HG02885 (cell line): ENCODE data around the gene TANC2.
"Not testable (repeated sequence)": the region's sequence is repeated elsewhere in the genome, so short reads cannot be mapped to it uniquely, and the experiment has no call there.

Experiments
- ATAC-seq: cut with Tn5 transposase; IDR thresholded peaks from one replicate; pipeline ENCODE4 v1.9.1; 2021; ENCODE audit warnings: mild to moderate bottlenecking; ENCODE audit not compliant: unreplicated experiment, poor library complexity

Gene TANC2

GRCh38 chr17:62963296-62963695 is 2.7 kb upstream of the TANC2 start:
- no peak for ATAC-seq

- no peak for ATAC-seq
Observed at GRCh38 chr17:62964506-62964905, 1.5 kb upstream of the TANC2 start.

GRCh38 chr17:62965174-62965685 is 805 bp upstream of the TANC2 start:
- ATAC-seq: peak; percentile 21

DNA sequence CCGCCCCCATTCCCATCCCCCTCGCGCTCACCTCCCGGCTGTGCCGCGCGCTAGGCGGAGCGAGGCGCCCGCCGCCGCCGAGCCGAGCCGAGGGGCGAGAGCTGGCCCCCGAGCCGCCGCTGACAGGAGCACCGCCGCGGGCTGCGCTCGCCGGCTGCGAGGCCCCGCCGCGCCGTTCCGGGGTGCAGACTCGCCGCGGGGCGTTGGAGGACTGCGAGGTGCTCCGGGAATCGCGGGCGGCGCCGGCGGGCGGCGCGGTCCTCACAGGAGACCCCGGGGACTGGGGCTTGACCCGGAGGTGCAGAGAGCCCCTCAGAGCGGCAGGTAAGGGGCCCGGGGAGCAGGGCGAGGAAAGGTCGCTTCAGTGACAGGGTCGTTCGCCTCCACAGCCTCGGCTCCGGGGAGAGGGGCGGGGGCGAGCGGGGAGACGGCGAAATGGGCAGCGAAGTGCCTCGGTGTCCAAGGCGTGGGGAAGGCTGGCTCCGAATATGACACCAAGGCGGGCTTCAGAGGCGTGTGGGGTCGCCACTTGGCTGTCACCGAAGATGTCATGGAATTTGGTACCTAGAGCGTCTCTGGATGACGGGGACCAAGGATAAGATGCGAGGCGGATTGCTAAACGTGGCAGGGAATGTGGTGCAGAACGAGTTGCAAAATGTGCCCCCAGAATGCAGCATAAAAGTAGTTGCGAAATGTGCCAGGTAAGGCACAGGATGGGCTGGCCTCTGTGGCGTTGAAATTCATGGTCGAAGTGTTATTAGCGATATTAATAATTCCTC is 580 bp downstream of the TANC2 start:
- no peak for ATAC-seq

DNA sequence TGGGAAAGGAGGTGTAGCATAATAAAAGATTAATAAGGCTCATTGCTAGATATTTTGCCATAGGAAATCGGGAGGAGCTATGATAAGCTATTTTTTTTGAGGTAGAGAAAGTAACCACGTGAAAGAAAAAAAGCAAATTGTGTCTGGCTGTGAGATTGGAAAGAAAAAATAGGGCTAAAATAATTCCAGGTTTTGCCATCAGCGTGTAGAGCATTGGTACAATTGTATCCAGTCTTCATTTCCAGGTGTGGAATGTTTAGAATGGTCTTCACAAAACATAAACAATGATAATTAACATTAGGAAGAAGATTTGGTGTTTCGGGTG is 1.1 kb downstream of the TANC2 start:
- no peak for ATAC-seq

- peak; percentile 70 for ATAC-seq
Observed at GRCh38 chr17:62968445-62968923, 2.4 kb downstream of the TANC2 start.

- no peak for ATAC-seq
Observed at GRCh38 chr17:62970610-62971009, 4.6 kb downstream of the TANC2 start.

DNA sequence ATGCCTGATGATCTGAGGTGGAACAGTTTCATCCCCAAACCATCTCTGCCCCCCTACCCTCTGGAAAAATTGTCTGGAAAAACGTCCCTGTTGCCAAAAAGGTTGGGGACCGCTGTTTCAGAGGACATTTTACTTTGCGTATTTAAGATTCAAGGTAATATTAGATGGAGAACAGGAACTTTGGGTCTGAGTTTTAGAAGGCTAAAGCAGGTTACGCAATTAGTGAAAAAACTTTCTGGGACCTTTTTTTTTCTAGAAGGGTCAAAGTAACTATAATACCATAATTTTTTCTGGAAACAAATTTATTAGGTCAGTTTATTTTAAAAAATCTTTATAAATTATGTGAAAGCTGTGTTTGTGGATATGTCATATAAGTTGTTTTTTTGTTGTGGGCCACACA is 5.8 kb downstream of the TANC2 start:
- ATAC-seq: no peak

DNA sequence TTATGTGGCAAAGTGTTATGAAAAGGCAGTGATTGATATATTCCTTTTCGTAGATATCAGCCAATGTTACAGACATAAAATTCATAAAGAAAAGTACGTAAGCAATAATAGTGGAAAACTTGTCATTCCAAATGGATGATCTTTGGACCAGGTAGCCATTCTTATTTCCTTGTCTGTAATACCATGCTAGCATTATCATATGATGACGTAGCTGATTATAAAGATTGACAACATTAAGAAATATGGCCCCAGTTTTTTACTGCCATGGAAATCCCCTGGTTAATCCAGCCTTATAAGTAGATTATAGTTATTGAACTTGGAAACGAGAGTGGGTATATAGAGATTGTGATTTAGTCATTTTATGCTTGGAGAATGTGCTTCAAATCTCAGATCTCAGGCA is 8.8 kb downstream of the TANC2 start:
- ATAC-seq: no peak

GRCh38 chr17:62975206-62975605 is 9.2 kb downstream of the TANC2 start:
- no peak for ATAC-seq

- not testable (repeated sequence) for ATAC-seq
Observed at GRCh38 chr17:62976643-62977231, 10.7 kb downstream of the TANC2 start.

- ATAC-seq: no peak
Observed at GRCh38 chr17:62980842-62981241, 14.8 kb downstream of the TANC2 start.

- ATAC-seq: no peak
Observed at GRCh38 chr17:62981933-62982332, 15.9 kb downstream of the TANC2 start.

- ATAC-seq: no peak
Observed at GRCh38 chr17:62984801-62985200, 18.8 kb downstream of the TANC2 start.

DNA sequence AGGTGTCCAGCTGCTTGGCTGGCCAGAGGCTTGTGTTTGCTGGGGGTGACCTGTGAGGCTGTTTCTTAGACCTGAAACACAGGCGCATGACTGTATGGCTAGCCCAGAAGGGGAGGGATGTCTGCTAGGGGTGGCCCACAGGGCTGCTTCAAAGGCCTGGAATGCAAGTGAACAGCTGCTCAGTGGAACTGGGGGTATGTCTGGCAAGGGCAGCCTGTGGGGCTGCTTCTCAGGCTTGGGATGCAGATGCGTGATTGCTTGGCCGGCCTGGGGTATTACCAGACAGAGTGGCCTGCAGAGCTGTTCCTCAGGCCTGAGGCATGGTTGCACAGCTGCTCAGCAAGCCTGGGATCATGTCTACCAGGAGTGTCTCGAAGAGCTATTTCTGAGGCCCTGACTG is 20.5 kb downstream of the TANC2 start:
- no peak for ATAC-seq

DNA sequence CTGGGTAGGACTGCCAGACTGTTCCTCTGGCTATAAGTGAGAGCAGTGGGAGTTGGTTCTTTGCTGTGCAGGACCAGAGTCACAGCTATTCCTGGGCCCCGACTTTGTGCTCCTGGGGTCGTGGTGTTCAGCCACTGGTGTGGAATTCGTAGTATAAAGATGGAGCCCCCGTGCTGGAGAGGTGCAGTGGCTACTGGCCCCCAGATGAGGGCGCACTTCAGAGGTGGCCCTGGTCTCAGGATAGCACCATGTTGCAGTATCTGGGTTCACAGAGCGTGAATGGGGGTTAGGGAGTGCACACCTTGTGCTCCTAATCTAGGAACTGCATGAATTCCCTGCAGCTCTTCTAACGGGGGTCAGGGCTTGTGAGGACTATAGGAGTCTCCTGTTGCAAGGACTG is 21.1 kb downstream of the TANC2 start:
- ATAC-seq: no peak

DNA sequence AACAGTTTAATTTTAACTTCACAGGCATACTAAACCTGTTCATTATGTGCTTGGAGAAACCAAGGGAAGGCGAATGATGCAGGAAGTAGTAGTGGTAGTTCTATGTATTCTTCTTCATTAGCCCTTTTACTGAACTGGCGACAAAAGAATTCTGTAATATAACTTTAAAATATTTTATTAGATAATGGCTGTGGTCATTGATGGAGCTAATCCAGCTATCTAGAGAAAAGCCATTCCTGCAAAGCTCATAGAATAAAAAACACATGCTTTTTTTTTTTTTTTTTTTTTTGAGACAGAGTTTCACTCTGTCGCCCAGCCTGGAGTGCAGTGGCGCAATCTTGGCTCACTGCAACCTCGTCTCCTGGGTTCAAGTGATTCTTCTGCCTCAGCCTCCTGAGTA is 23.5 kb downstream of the TANC2 start:
- no peak for ATAC-seq

DNA sequence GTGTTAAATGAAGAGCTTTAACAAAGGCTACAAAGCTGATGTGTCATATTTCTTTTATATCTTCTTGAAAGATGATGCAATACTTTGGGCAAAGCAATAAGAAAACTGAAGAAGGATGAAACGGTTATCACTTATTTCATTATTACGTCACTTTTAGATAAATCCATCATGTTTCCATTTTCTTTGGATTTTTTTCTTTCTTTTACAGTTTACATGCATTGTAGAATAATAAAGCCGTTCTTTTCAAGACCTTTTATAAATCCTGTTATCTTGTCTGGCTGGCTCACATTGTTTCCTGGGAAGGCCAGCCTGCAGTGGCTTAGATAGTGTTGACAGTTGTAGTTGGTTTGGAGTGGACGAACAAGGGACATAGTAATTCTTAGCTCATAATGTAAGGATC is 28.9 kb downstream of the TANC2 start:
- no peak for ATAC-seq

DNA sequence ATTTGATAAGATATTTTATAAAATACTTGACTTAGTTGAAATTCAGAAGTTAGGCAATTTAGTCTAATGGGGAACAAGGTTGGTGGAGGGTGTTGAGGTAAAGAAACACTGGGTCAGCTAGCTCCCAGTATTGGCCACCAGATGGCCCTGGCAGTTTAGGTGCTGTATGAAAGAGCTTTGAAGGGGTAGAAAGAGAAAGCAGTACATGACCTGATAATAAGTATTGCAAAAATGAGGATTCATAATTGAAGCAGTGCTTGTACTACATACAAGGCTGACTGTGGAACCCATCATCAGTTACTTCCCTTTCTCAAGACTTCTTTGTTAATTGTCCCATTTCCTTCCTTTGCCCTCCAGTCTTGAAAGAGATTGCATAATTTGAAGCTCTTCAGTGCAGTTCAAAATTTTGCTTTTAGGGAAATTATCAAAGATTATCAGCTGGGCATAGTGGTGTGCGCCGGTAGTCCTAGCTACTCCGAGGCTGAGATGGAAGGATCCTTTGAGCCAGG is 29.4 kb downstream of the TANC2 start:
- no peak for ATAC-seq

GRCh38 chr17:62996221-62996620 is 30.2 kb downstream of the TANC2 start:
- no peak for ATAC-seq

- no peak for ATAC-seq
Observed at GRCh38 chr17:62998166-62998565, 32.1 kb downstream of the TANC2 start.
